Mesenchymal stem cell (in vitro differentiated cells and primary cell): ENCODE measurements around the gene CYSLTR2.

ENCODE experiments used
- DNase-seq: peaks from one replicate; pipeline ENCODE4 v3.0.0-alpha.2; 2013
- H2AFZ ChIP-seq: one replicate; pipeline ENCODE4 v1.6.1; 2013; ENCODE audit warnings: low read depth, mild to moderate bottlenecking, control low read depth, inconsistent platforms, low read length, moderate library complexity
- H2AK5ac ChIP-seq: 2 replicates; pipeline ENCODE4 v1.6.1; 2013; ENCODE audit warnings: low read length, moderate library complexity, mild to moderate bottlenecking, inconsistent platforms; ENCODE audit not compliant: severe bottlenecking
- H2BK120ac ChIP-seq: one replicate; pipeline ENCODE4 v1.6.1; 2013; ENCODE audit warnings: low read depth, mild to moderate bottlenecking, inconsistent platforms, low read length, moderate library complexity
- H2BK12ac ChIP-seq, 2 experiments: one replicate each; pipeline ENCODE4 v1.6.1; 2013; ENCODE audit warnings: inconsistent platforms in 2 of 2, low read length in 2 of 2, mild to moderate bottlenecking in 2 of 2, moderate library complexity in 2 of 2, control low read depth in 1 of 2
- H2BK15ac ChIP-seq: one replicate; pipeline ENCODE4 v1.6.1; 2013; ENCODE audit warnings: mild to moderate bottlenecking, low read depth, inconsistent platforms; ENCODE audit not compliant: poor library complexity, severe bottlenecking
- H2BK5ac ChIP-seq: 2 replicates; pipeline ENCODE4 v1.6.1; 2013; ENCODE audit warnings: low read depth, mild to moderate bottlenecking, low read length, control low read depth, inconsistent platforms; ENCODE audit not compliant: poor library complexity, severe bottlenecking
- H3K14ac ChIP-seq, 2 experiments: one replicate each; pipeline ENCODE4 v1.6.1; 2013; ENCODE audit warnings: inconsistent platforms in 2 of 2, low read length in 2 of 2, control low read depth in 1 of 2, mild to moderate bottlenecking in 1 of 2, moderate library complexity in 1 of 2
- H3K18ac ChIP-seq, 2 experiments: one replicate each; pipeline ENCODE4 v1.6.1; 2013; ENCODE audit warnings: inconsistent platforms in 2 of 2, low read length in 2 of 2, control low read depth in 1 of 2, low read depth in 1 of 2, mild to moderate bottlenecking in 1 of 2
- H3K23ac ChIP-seq, 2 experiments: one replicate each; pipeline ENCODE4 v1.6.1; 2013; ENCODE audit warnings: inconsistent platforms in 2 of 2, low read length in 2 of 2, mild to moderate bottlenecking in 2 of 2, moderate library complexity in 2 of 2, control low read depth in 1 of 2
- H3K27ac ChIP-seq: 2 replicates; pipeline ENCODE4 v1.5.1; 2013; ENCODE audit warnings: mild to moderate bottlenecking, moderate library complexity, low read length, control low read depth, inconsistent platforms; ENCODE audit not compliant: poor library complexity, severe bottlenecking
- H3K27me3 ChIP-seq, 2 experiments: 2 replicates each; pipeline versions ENCODE4 v1.6.1 to v1.7.0; 2013; ENCODE audit warnings: low read length in 2 of 2, mild to moderate bottlenecking in 2 of 2, moderate library complexity in 2 of 2, control low read depth in 1 of 2, inconsistent platforms in 1 of 2; ENCODE audit not compliant: control insufficient read depth in 1 of 2, insufficient read depth in 1 of 2
- H3K36me3 ChIP-seq, 2 experiments: 2 replicates each; pipeline versions ENCODE4 v1.6.1 to v1.7.0; 2013; ENCODE audit warnings: low read length in 2 of 2, control low read depth in 1 of 2, inconsistent platforms in 1 of 2, low read depth in 1 of 2, mild to moderate bottlenecking in 1 of 2; ENCODE audit not compliant: insufficient read depth in 2 of 2, control insufficient read depth in 1 of 2
- H3K4ac ChIP-seq, 2 experiments: one replicate each; pipeline ENCODE4 v1.6.1; 2013; ENCODE audit warnings: inconsistent platforms in 2 of 2, low read length in 2 of 2, mild to moderate bottlenecking in 2 of 2, moderate library complexity in 2 of 2, control low read depth in 1 of 2, low read depth in 1 of 2
- H3K4me1 ChIP-seq: 2 replicates; pipeline ENCODE4 v1.6.1; 2013; ENCODE audit warnings: low read depth, low read length, control low read depth; ENCODE audit not compliant: control insufficient read depth, insufficient read depth
- H3K4me2 ChIP-seq: 2 replicates; pipeline ENCODE4 v1.6.1; 2013; ENCODE audit warnings: low read length, mild to moderate bottlenecking, inconsistent platforms; ENCODE audit not compliant: poor library complexity, severe bottlenecking
- H3K4me3 ChIP-seq, 2 experiments: 2 replicates each; pipeline versions ENCODE4 v1.5.1 to v1.7.0; 2013; ENCODE audit warnings: low read length in 2 of 2, mild to moderate bottlenecking in 2 of 2, control low read depth in 1 of 2, low read depth in 1 of 2; ENCODE audit not compliant: insufficient read depth in 1 of 2
- H3K79me1 ChIP-seq: replicated peaks from 2 replicates; pipeline ENCODE4 v1.6.1; 2013; ENCODE audit warnings: mild to moderate bottlenecking, control low read depth, low read length, inconsistent platforms; ENCODE audit not compliant: poor library complexity, severe bottlenecking
- H3K9ac ChIP-seq: 2 replicates; pipeline ENCODE4 v1.7.0; 2013; ENCODE audit warnings: mild to moderate bottlenecking, low read length, moderate library complexity
- H3K9me3 ChIP-seq: 2 replicates; pipeline ENCODE4 v1.7.0; 2013; ENCODE audit warnings: mild to moderate bottlenecking, low read length; ENCODE audit not compliant: control insufficient read depth
- H4K8ac ChIP-seq: one replicate; pipeline ENCODE4 v1.6.1; 2013; ENCODE audit warnings: inconsistent platforms, mild to moderate bottlenecking, low read length, moderate library complexity
- H4K91ac ChIP-seq: one replicate; pipeline ENCODE4 v1.6.1; 2013; ENCODE audit warnings: mild to moderate bottlenecking, low read length, inconsistent platforms
- WGBS: methylation state at CpG from one replicate; pipeline ENCODE4 v1.1.7; 2013; ENCODE audit warnings: mixed read lengths; 5-methylcytosine and 5-hydroxymethylcytosine counted together

The CYSLTR2 gene

DNA sequence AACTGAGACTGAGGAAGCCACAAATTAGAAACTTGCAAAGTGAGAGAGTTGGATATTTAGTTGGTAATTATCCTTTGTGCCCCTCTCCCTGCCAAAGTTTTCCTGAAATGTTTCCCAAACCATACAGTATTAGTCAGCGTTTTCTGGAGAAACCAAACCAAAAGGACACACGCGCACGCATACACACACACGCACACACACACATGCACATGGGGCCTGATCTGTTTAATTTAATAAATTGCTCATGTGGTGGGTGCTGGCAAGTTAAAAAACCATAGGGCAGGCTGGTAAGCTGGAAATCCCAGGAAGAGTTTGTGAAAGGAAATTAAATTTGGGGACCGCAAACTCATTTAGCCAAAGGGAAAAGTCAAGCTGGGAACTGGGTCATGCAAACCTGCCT lies 11.7 kb upstream of the CYSLTR2 start:
- no peak overlapping the region for H3K14ac ChIP-seq
- no peak overlapping the region for H2BK12ac ChIP-seq
- H3K4me2 ChIP-seq = no peak overlapping the region
- no peak overlapping the region for H3K4me3 ChIP-seq
- no peak overlapping the region for H3K9ac ChIP-seq
- 100% methylated on average over 1 of the region's 6 CpGs for whole genome bisulfite sequencing
- H2AK5ac ChIP-seq = no peak overlapping the region
- H3K9me3 ChIP-seq = peaks cover 7% of the 10 kb centered on the region
- no peak overlapping the region for H2AFZ ChIP-seq
- no peak overlapping the region for H2BK15ac ChIP-seq
- H3K27ac ChIP-seq = no peak overlapping the region
- no peak overlapping the region for H4K91ac ChIP-seq
- DNase-seq = no peak
- H4K8ac ChIP-seq = no peak overlapping the region
- H3K4ac ChIP-seq = no peak overlapping the region
- H3K18ac ChIP-seq = no peak overlapping the region
- H3K79me1 ChIP-seq = no peaks in the 10 kb centered on the region
- H3K27me3 ChIP-seq = peaks cover 3 to 38% of the 10 kb centered on the region in 2 experiments
- H3K36me3 ChIP-seq = no peaks in the 10 kb centered on the region
- no peak overlapping the region for H3K23ac ChIP-seq
- H3K4me1 ChIP-seq = no peaks in the 10 kb centered on the region
- H2BK5ac ChIP-seq = no peak overlapping the region
- H2BK120ac ChIP-seq = no peak overlapping the region

DNA sequence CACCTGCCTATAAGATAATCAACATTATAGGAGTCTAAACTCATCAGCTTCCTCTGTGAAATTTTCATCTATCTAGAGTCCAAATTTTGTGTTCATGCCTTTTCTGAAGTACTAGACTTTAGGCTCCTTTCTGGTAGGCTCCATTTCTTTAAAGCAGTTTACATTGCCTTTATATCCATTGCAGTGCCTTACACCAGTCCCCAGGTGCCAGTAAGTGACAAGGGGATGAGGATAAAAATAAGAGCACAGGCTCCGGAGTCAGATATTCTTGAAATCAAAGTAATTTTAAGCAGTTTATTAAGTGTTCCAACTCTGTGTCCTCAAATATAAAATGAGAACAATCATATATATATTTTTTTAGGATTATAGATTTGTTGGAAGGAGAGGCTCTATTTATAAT lies 10.6 kb upstream of the CYSLTR2 start:
- WGBS = no CpG with 5 or more reads among the region's 1 CpG
- H3K18ac ChIP-seq = no peak overlapping the region
- no peaks in the 10 kb centered on the region for H3K36me3 ChIP-seq
- no peaks in the 10 kb centered on the region for H3K79me1 ChIP-seq
- H2AK5ac ChIP-seq = no peak overlapping the region
- no peak overlapping the region for H3K27ac ChIP-seq
- H3K4ac ChIP-seq = no peak overlapping the region
- no peak overlapping the region for H4K91ac ChIP-seq
- H4K8ac ChIP-seq = no peak overlapping the region
- no peak overlapping the region for H2BK5ac ChIP-seq
- peaks cover 3 to 38% of the 10 kb centered on the region in 2 experiments for H3K27me3 ChIP-seq
- no peak overlapping the region for H3K4me2 ChIP-seq
- no peak overlapping the region for H3K14ac ChIP-seq
- H2BK12ac ChIP-seq = no peak overlapping the region
- H3K4me3 ChIP-seq = no peak overlapping the region
- H2BK15ac ChIP-seq = no peak overlapping the region
- H3K4me1 ChIP-seq = no peaks in the 10 kb centered on the region
- no peak overlapping the region for H2BK120ac ChIP-seq
- no peak overlapping the region for H2AFZ ChIP-seq
- no peak overlapping the region for H3K9ac ChIP-seq
- no peak for DNase-seq
- H3K9me3 ChIP-seq = peaks cover 1% of the 10 kb centered on the region
- H3K23ac ChIP-seq = no peak overlapping the region

- no peaks in the 10 kb centered on the region for H3K79me1 ChIP-seq
- H2BK12ac ChIP-seq = peak overlapping the region in 1 of 2 experiments; percentile 39
- H3K4ac ChIP-seq = no peak overlapping the region
- H3K23ac ChIP-seq = no peak overlapping the region
- H3K9me3 ChIP-seq = no peaks in the 10 kb centered on the region
- no peaks in the 10 kb centered on the region for H3K4me1 ChIP-seq
- peak overlapping the region; percentile 19 for H2AFZ ChIP-seq
- 66% methylated on average over 4 of the region's 5 CpGs for WGBS
- no peak overlapping the region for H2BK120ac ChIP-seq
- no peak overlapping the region for H3K4me2 ChIP-seq
- no peak overlapping the region for H2BK15ac ChIP-seq
- H3K27ac ChIP-seq = no peak overlapping the region
- no peak overlapping the region for H4K91ac ChIP-seq
- no peak overlapping the region for H3K14ac ChIP-seq
- peaks cover 3 to 35% of the 10 kb centered on the region in 2 experiments for H3K27me3 ChIP-seq
- H4K8ac ChIP-seq = no peak overlapping the region
- no peak overlapping the region for H2BK5ac ChIP-seq
- no peak overlapping the region for H3K4me3 ChIP-seq
- H3K18ac ChIP-seq = no peak overlapping the region
- no peak overlapping the region for H3K9ac ChIP-seq
- no peak for DNase-seq
- no peaks in the 10 kb centered on the region for H3K36me3 ChIP-seq
- H2AK5ac ChIP-seq = no peak overlapping the region
Measured at GRCh38 chr13:48644141-48644540, 9.6 kb upstream of the CYSLTR2 start.

DNA sequence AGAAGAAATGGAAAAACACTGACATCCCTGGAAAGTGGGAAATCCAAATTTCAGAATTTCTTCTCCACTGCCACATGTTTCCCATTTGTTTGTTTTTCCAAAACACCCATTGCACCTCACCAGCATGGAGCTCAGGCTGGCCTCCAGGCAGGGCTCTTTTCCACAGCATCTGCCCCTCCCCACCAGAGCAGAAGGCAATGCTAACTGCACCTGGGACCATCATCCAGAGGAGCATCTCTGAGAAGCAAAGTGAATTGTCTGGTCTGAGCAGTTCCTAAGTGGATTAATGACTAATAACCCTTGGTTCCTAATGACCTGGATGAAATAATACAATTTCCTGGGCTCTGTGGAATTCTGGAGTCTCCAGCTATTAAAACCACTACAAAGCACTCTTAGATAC lies 8.8 kb upstream of the CYSLTR2 start:
- H3K9ac ChIP-seq = no peak overlapping the region
- H3K4me1 ChIP-seq = no peaks in the 10 kb centered on the region
- no peak overlapping the region for H4K8ac ChIP-seq
- H3K36me3 ChIP-seq = no peaks in the 10 kb centered on the region
- no peak overlapping the region for H3K27ac ChIP-seq
- H3K4ac ChIP-seq = no peak overlapping the region
- no peak overlapping the region for H3K18ac ChIP-seq
- no peak overlapping the region for H4K91ac ChIP-seq
- H2BK15ac ChIP-seq = no peak overlapping the region
- no peak overlapping the region for H2AFZ ChIP-seq
- no peaks in the 10 kb centered on the region for H3K9me3 ChIP-seq
- H2BK120ac ChIP-seq = no peak overlapping the region
- H3K23ac ChIP-seq = no peak overlapping the region
- no peak for DNase-seq
- no peak overlapping the region for H2BK5ac ChIP-seq
- H3K4me2 ChIP-seq = no peak overlapping the region
- no peak overlapping the region for H2AK5ac ChIP-seq
- H2BK12ac ChIP-seq = no peak overlapping the region
- peaks cover 3 to 35% of the 10 kb centered on the region in 2 experiments for H3K27me3 ChIP-seq
- no peak overlapping the region for H3K4me3 ChIP-seq
- H3K79me1 ChIP-seq = no peaks in the 10 kb centered on the region
- H3K14ac ChIP-seq = no peak overlapping the region
